HG03354 (cell line): ENCODE measurements around the gene CARD6.
"Not testable (repeated sequence)": the region's sequence is repeated elsewhere in the genome, so short reads cannot be mapped to it uniquely, and the experiment has no call there.

ENCODE experiments used
- ATAC-seq: cut with Tn5 transposase; IDR thresholded peaks from one replicate; pipeline ENCODE4 v1.9.1; 2021; ENCODE audit warnings: mild to moderate bottlenecking; ENCODE audit not compliant: unreplicated experiment, poor library complexity, severe bottlenecking

Gene CARD6

DNA sequence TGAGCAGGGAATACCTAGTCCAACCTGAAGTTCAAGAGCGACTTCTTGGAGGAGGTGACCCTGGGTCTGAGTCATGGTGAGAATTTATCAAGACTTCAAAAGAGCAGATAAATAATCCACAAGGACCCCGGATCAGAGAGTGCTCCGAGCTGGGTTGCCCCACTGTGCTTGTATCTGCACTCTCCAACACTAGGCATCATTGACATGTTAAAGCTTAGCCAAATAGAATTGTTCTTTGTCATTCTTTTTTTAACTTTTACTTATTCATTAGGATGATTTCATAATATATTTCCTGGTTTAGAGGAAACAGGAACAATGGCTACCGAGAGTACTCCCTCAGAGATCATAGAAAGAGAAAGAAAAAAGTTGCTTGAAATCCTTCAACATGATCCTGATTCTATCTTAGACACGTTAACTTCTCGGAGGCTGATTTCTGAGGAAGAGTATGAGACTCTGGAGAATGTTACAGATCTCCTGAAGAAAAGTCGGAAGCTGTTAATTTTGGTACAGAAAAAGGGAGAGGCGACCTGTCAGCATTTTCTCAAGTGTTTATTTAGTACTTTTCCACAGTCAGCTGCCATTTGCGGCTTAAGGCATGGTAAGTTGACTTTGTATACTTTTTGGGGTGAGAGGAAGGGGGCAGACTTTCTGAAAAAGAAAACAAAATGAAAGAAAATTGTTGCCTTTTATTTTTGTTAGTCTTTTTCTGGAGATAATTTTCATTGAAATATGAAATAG is at the start of gene CARD6:
TSS of gene CARD6 (plus strand) at position 300 of the 738 bp plus-strand sequence. CDS start at position 316, 16 bp downstream.
- peak; percentile 55 for ATAC-seq

DNA sequence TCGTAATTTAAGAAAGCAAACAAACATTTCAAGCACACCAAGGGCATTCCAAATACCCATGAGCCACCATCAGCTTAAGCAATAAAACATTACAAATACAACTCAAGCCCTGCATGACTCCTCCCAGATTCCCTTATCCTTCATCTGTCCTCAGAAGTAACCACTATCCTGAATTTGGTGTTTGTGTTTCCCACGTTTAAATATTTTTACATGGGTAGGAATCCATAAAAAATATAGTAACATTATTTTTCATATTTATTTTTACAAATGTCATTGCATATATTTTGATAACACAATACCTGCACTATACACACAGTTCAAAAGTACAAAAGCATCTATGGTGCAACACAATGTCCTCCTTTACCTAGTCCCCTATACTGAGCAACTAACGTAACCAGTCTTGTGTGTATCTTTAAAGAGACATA is 49.4 kb upstream of the CARD6 start:
- no peak for ATAC-seq

DNA sequence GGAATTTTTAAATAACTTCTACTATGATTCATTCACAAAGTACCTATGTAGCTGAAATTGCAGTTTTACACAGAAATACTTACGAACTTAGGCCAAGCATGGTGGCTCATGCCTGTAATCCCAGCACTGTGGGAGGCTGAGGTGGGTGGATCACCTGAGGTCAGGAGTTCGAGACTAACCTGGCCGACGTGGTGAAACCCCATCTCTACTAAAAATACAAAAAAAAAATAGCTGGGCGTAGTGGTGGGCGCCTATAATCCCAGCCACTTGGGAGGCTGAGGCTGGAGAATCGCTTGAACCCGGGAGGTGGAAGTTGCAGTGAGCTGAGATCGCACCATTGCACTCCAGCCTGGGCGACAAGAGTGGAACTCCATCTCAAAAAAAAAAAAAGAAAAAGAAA is 48.5 kb upstream of the CARD6 start:
- ATAC-seq: not testable (repeated sequence)

- not testable (repeated sequence) for ATAC-seq
These were observed 46.8 kb upstream of the CARD6 start for GRCh38 chr5:40794340-40794739.

DNA sequence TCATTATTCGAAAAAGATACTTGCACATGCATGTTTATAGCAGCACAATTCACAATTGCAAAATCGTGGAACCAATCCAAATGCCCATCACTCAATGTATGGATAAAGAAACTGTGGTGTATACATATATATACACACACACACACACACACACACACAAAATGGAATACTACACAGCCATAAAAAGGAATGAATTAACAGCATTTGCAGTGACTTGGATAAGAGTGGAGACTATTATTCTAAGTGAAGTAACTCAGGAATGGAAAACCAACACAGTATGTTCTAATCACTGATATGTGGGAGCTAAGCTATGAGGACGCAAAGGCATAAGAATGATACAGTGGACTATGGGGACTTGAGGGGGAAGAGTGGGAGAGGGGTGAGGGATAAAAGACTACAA is 46.3 kb upstream of the CARD6 start:
- ATAC-seq: not testable (repeated sequence)

DNA sequence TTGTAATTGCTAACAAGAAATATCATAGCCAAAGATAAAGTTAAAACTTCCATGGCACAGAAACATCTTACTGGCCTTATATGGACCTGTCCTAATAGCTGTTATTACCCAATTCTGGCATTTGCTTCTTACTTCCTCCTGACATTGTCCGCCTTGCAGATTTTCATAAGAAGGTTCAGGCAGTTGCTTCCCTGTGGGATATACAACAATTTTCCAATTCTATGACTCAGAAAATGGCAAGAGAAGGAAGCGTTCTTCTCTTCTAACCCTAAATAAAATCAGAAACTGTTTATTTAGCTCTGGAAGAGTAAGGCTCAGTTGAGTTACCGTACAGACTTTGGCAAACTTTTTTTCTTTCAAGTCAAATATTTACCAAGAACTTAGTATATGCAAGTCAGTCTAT is 44.7 kb upstream of the CARD6 start:
- ATAC-seq: no peak

DNA sequence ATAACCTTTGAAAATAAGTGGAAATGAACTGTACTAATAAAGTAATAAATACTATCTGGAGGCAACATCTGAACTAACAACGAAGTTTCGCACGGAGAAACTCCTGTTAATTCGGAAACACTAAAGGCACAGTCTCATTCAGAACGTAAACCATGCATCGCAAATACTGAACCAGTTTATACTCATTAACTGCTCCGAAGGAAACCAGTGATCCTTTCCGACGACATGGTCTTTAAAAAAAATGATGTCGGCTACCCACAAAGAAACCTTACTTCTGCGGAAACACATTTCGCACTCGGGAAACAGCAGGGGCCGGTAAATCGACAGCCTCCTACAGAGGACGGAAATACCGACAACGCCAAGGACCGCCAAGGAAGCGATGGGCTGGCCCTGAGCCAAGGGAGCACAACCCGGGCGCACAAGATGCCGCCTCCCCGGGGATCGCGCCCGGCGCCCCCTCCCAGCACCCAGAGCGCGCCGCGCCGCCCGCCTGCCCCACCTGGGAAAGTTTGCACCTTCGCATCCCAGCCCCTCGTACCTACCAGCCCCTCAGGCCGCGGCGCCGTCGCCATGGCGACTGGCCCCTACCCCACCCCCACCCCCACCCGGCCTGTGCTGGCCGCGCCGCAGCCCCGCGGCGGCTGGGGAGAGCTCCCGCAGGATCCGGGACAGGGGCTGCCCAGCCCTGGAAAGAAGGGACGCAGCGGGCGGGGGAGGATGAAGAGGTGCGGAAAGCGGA is 43.7 kb upstream of the CARD6 start:
- peak; percentile 50 for ATAC-seq

DNA sequence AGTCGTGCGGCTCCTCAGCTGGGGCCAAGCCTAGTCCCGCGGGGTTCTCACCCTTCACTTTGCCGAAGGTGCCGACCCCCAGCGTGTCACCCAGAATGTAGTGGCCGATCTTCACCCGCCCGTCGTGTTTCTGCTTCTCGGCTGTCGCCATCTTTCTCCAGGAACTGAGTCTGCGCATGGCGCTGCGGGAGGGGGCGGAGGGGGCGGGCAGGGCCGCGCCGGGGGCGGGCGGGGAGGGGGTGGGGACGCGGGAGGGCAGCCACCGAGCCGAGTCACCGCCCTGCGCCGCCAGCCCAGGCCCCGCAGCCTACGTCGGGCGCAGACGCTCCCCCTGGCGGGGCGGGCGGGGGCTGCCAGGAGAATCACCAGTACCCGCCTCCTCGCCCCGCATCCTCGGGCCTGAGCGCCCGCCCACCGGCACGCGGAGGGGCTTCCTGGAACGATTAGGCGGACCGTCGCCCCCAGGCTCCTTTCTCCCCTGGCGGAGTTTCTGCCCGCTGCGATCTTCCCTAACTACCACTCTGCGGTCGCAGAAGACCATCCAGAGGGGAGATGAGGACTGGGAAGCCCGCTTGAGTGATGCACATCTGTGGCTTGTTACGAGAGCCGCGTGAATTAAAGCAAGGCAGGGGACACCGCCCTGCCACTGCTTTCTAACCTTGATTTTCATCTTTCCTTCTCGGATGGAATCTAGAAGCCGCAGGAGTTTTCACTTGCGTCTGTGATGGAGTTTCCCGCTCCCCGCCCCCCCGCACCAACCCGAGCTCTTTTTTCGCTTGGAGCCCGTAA is 43.0 kb upstream of the CARD6 start, which contains the start of gene PRKAA1:
TSS of gene PRKAA1 (minus strand) at position 363 of the 789 bp plus-strand sequence. CDS start at position 178, 185 bp downstream.
- peak; percentile 95 for ATAC-seq

- ATAC-seq: no peak
These were observed 42.4 kb upstream of the CARD6 start for GRCh38 chr5:40798801-40799210.

GRCh38 chr5:40799258-40799657 is 41.9 kb upstream of the CARD6 start:
- ATAC-seq: no peak

DNA sequence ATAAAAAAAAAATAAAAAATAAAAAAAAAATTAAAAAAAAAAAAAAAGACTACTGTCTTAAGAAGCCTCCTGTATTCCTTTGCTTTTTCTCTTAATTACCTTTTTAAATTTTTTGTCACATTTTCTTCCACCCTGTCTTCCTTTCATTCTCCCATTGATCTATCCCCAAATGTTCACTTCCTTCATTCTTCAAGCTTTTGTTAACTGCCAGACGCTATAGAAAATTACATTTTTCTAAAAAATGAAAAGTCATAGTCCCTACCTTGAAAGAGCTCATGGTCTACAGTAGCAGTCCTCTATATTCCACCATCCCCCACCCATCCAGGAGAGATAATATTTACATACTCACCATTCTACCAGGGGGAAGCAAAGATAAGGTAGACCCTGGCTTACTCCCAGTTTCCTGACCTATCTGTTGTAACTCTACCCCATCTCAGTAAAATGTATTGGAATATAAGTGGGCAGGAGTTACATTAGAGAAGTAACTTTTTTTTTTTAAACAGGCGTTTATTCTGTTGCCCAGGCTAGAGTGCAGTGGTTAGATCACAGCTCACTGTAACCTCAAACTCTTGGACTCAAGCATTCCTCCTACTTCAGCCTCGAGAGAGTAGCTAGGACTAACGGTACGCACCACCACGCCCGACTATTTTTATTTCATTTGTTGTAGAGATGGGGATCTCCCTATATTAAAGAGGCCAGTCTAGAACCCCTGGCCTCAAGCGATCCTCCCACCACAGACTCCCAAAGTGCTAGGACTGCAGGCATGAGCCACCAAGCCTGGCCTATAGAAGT is 39.2 kb upstream of the CARD6 start:
- no peak for ATAC-seq

DNA sequence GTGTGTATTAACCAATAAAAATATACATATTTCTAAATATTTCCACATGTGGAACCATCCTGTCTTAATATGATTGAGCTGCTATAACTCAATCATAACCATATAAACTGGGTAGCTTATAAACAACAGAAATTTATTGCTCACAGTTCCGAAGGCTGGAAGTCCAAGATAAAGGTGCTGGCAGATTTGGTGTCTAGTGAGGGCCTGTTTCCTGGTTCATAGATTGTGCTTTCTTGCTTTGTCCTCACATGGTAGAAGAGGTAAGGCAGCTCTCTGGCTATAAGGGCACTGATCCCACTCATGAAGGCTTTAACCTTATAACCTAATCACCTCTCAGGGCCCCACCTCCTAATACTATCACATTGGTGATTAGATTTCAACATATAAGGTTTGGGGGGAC is 29.0 kb upstream of the CARD6 start:
- no peak for ATAC-seq

- ATAC-seq: no peak
These were observed 27.4 kb upstream of the CARD6 start for GRCh38 chr5:40813698-40814281.

DNA sequence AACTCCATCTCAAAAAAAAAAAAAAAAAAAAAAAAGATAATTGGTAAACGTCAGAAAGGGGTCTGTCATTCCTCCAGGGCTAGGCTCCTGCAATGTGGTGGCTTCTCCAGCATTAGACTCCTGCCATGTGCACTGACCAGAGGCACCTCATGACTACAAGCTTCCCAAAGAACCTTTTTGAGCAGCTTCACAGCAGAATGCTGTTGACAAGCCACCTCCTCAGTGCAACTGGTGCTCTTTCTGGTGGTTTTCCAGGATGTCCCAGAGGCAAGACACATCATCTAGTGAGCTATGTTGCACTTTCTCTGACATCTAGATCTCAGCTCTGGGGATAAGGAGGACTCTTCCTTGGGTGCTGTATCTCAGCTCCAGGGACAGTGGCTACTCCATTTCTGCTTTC is 17.7 kb upstream of the CARD6 start:
- ATAC-seq: no peak

- not testable (repeated sequence) for ATAC-seq
These were observed 15.6 kb upstream of the CARD6 start for GRCh38 chr5:40825461-40826043.

GRCh38 chr5:40826489-40827187 is 14.5 kb upstream of the CARD6 start:
- ATAC-seq: no peak

DNA sequence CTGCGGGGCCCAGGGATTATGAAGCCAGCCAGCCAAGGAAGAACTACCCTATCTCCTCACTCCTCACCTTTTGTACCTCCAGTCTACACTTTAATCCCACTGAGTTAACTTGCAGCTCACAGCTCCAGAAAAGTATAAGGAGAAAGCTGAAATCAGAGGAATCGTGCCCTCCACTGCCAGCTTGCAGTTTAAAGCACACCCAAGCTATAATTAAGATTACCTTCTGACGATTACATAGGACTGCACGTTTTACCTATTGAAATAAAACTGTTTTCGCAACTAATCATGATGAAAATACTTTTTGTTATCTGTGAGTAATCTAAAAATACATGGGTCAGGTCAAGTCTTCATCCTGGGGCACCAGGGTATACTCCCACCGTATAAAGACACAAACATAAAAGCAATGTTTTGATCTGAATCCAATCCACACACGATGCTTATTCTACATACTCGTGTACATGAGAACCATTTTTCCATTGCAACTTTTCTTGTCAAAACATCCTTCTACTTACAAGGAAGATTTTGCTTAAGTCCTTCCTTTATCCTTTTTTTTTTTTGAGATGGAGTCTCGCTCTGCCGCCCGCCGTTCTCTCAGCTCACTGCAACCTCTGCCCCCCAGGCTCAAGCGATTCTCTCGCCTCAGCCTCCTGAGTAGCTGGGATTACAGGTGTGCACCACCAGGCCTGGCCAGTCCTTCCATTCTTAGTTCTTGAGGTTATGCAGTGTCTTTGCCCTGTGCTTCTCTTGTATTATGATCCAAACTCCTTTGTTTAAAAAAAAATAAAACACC is 13.8 kb upstream of the CARD6 start:
- no peak for ATAC-seq
